Nephron (organoid): ENCODE results near the gene MMRN1.
A peak's percentile ranks its signal among the peaks of the same experiment; 100 is the strongest.

Source experiments
- H3K27ac Mint-ChIP-seq, 3 experiments: 2 replicates each; pipeline ENCODE4 v1.8.0; 2020; ENCODE audit warnings: mixed read lengths in 3 of 3, mild to moderate bottlenecking in 2 of 3, moderate library complexity in 1 of 3
- H3K27me3 Mint-ChIP-seq: 2 replicates; pipeline ENCODE4 v1.8.0; 2021; ENCODE audit warnings: low read depth, mild to moderate bottlenecking, moderate library complexity, mixed read lengths
- H3K36me3 Mint-ChIP-seq: 2 replicates; pipeline ENCODE4 v1.8.0; 2020; ENCODE audit warnings: low read depth, mixed read lengths
- H3K4me1 Mint-ChIP-seq: 2 replicates; pipeline ENCODE4 v1.8.0; 2020; ENCODE audit warnings: mixed read lengths
- H3K4me3 Mint-ChIP-seq, 3 experiments: 2 replicates each; pipeline ENCODE4 v1.8.0; 2020; ENCODE audit warnings: mild to moderate bottlenecking in 3 of 3, mixed read lengths in 3 of 3, moderate library complexity in 2 of 3
- H3K9me3 Mint-ChIP-seq: 2 replicates; pipeline ENCODE4 v1.8.0; 2020; ENCODE audit warnings: mixed read lengths
- TF ChIP-seq, protein P1 (sequence below), 3 experiments: fragments of 200-600 bp; sonication (generic); IDR thresholded peaks; one replicate each; pipeline ENCODE4 v1.5.0; 2021; ENCODE audit warnings: antibody characterized with exemption in 3 of 3; ENCODE audit not compliant: unreplicated experiment in 3 of 3

The MMRN1 gene, protein sequence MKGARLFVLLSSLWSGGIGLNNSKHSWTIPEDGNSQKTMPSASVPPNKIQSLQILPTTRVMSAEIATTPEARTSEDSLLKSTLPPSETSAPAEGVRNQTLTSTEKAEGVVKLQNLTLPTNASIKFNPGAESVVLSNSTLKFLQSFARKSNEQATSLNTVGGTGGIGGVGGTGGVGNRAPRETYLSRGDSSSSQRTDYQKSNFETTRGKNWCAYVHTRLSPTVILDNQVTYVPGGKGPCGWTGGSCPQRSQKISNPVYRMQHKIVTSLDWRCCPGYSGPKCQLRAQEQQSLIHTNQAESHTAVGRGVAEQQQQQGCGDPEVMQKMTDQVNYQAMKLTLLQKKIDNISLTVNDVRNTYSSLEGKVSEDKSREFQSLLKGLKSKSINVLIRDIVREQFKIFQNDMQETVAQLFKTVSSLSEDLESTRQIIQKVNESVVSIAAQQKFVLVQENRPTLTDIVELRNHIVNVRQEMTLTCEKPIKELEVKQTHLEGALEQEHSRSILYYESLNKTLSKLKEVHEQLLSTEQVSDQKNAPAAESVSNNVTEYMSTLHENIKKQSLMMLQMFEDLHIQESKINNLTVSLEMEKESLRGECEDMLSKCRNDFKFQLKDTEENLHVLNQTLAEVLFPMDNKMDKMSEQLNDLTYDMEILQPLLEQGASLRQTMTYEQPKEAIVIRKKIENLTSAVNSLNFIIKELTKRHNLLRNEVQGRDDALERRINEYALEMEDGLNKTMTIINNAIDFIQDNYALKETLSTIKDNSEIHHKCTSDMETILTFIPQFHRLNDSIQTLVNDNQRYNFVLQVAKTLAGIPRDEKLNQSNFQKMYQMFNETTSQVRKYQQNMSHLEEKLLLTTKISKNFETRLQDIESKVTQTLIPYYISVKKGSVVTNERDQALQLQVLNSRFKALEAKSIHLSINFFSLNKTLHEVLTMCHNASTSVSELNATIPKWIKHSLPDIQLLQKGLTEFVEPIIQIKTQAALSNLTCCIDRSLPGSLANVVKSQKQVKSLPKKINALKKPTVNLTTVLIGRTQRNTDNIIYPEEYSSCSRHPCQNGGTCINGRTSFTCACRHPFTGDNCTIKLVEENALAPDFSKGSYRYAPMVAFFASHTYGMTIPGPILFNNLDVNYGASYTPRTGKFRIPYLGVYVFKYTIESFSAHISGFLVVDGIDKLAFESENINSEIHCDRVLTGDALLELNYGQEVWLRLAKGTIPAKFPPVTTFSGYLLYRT

DNA sequence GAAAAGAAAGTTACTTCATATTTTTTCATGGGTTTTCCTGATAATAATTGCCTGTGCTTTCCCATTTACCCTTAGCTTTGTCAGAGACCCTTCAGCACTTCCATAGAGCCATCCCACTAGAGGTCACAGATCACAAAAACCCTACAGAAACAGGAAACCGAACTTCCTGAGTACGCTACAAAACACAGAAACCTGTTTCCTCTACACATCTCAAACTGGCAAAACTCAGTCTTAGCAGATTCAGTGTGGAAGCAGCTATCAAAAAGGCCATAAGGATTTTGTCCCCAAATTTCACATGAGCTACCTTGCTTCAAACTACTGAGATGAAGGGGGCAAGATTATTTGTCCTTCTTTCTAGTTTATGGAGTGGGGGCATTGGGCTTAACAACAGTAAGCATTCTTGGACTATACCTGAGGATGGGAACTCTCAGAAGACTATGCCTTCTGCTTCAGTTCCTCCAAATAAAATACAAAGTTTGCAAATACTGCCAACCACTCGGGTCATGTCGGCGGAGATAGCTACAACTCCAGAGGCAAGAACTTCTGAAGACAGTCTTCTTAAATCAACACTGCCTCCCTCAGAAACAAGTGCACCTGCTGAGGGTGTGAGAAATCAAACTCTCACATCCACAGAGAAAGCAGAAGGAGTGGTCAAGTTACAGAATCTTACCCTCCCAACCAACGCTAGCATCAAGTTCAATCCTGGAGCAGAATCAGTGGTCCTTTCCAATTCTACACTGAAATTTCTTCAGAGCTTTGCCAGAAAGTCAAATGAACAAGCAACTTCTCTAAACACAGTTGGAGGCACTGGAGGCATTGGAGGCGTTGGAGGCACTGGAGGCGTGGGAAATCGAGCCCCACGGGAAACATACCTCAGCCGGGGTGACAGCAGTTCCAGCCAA, at the start of gene MMRN1:
Gene MMRN1, plus strand, starts transcription at position 206 of the 902 bp plus-strand sequence. Its CDS starts 118 bp downstream, at position 324.
- TF ChIP-seq, protein P1, sequence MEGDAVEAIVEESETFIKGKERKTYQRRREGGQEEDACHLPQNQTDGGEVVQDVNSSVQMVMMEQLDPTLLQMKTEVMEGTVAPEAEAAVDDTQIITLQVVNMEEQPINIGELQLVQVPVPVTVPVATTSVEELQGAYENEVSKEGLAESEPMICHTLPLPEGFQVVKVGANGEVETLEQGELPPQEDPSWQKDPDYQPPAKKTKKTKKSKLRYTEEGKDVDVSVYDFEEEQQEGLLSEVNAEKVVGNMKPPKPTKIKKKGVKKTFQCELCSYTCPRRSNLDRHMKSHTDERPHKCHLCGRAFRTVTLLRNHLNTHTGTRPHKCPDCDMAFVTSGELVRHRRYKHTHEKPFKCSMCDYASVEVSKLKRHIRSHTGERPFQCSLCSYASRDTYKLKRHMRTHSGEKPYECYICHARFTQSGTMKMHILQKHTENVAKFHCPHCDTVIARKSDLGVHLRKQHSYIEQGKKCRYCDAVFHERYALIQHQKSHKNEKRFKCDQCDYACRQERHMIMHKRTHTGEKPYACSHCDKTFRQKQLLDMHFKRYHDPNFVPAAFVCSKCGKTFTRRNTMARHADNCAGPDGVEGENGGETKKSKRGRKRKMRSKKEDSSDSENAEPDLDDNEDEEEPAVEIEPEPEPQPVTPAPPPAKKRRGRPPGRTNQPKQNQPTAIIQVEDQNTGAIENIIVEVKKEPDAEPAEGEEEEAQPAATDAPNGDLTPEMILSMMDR (IDR thresholded peaks at IDR 0.05; ENCODE audit: unreplicated experiment in 3 of 3) = no peak
- Mint-ChIP-seq H3K4me1 (no peaks in the 10 kb centered on the region), H3K36me3 (no peaks in the 10 kb centered on the region), H3K9me3 (no peaks in the 10 kb centered on the region), H3K27ac (no peak within 1 kb of the TSS), H3K4me3 (no peak within 1 kb of the TSS), H3K27me3 (no peaks in the 10 kb centered on the region)

DNA sequence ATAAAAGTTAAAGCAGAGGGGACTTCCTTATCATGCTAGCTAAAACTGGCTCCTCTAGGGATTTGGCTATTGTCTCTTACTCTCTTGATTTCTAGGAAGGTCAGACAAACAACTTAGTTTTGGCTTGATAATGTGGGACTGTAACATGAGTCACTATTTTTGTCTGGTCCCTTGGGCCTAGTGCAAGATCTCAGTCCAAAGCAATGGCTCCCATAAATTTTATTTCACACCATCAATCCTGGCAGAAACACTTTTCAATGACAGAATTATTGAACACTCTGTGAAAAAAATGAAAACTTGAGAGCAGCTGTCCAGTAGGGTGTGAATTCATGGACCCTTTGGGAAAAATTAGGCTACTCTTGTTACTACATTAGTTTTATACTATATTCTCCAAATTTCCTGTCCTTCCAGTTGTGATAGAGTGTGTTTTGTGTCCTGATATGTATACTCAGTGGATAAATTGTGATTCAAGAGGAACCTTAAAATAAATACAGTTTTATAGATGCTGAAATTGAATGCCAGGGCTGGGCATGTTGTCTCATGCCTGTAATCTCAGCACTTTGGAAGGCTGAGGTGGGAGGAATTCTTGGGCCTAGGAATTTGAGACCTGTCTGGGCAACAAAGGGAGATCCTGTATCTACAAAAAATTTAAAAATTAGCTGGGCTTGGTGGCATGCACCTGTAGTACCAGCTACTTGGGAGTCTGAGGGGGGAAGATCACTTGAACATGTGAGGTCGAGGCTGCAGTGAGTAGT, 46.9 kb upstream of the MMRN1 start:
- H3K27ac Mint-ChIP-seq = peak overlapping the region in 1 of 3 experiments; percentile 53
- H3K4me1 Mint-ChIP-seq = no peaks in the 10 kb centered on the region
- peaks cover 24% of the 10 kb centered on the region for H3K27me3 Mint-ChIP-seq
- no peak overlapping the region for H3K4me3 Mint-ChIP-seq
- TF ChIP-seq, protein P1 (IDR thresholded peaks at IDR 0.05; ENCODE audit: unreplicated experiment in 3 of 3) = no peak
- H3K36me3 Mint-ChIP-seq = peaks cover 19% of the 10 kb centered on the region
- peaks cover 23% of the 10 kb centered on the region for H3K9me3 Mint-ChIP-seq

DNA sequence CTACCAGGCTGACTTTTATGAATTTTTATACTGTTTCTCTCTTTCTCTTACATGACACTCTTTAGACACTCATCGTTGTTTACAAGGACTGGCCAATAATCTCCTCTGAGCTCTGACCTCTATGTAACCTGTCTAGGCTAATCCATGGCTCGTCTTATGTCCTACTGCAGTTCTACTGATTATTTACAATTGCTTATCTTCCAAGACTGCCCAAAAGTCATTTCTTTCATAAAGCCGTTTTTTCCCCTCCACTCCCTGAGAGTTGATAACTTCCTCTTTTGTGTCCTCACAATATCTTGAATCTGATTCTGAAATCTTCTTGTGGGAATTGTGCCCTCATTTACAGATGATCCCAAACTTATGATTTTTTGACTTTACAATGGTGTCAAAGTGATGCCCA, 39.4 kb upstream of the MMRN1 start:
- Mint-ChIP-seq H3K27ac (no peak overlapping the region), H3K27me3 (peaks cover 13% of the 10 kb centered on the region), H3K4me3 (no peak overlapping the region), H3K9me3 (peaks cover 18% of the 10 kb centered on the region), H3K36me3 (peaks cover 7% of the 10 kb centered on the region), H3K4me1 (no peaks in the 10 kb centered on the region)
- TF ChIP-seq, protein P1 (IDR thresholded peaks at IDR 0.05; ENCODE audit: unreplicated experiment in 3 of 3) = no peak

DNA sequence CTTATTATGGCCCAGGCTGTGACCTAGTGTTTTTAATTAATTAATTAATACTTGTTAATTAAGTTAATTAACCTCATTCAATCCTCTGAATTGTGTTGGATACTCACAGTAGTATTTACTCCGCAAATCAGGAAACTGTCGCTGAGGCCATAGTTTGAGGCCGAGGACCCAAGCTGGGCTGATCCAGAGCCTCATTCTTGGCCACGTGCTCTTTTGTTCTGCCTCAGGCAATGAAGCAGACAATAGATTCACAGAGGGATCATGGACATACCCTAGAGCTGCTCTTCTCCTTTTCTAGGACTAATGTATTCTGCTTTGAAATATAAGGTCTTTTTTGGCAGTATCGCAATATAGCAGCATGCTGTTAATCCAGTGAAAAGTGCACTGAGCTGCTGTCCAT, 33.7 kb upstream of the MMRN1 start:
- no peaks in the 10 kb centered on the region for H3K4me1 Mint-ChIP-seq
- no peak overlapping the region for H3K27ac Mint-ChIP-seq
- peaks cover 3% of the 10 kb centered on the region for H3K27me3 Mint-ChIP-seq
- TF ChIP-seq, protein P1 (IDR thresholded peaks at IDR 0.05; ENCODE audit: unreplicated experiment in 3 of 3) = no peak
- no peaks in the 10 kb centered on the region for H3K36me3 Mint-ChIP-seq
- H3K4me3 Mint-ChIP-seq = no peak overlapping the region
- H3K9me3 Mint-ChIP-seq = peaks cover 6% of the 10 kb centered on the region
